GM19351 (cell line): ENCODE data around the gene URB2.
"Not testable (repeated sequence)": the region's sequence is repeated elsewhere in the genome, so short reads cannot be mapped to it uniquely, and the experiment has no call there.

Experiments used
- ATAC-seq: cut with Tn5 transposase; IDR thresholded peaks from one replicate; pipeline ENCODE4 v1.9.1; 2021; ENCODE audit warnings: mild to moderate bottlenecking, moderate library complexity; ENCODE audit not compliant: unreplicated experiment

The URB2 gene

DNA sequence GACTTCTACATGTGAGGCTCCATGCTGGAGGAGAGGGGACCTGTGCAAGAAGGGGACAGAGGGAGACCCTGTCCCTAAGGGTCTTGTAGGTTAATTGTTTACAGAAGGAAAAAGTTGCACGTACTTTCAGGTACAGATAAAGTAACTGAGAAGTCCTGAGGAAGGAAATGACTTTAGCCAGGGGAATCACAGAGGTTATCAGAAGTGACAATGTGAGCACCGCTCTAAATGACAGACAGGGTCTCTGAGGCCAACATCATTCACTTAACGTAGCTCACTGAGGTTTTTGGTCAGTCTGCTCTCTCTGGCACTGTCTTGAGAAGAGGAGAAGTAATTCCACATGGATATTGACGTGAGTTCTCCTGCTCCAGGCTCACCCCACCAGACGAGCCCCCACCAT lies 12.1 kb upstream of the URB2 start:
- no peak for ATAC-seq

- ATAC-seq = no peak
Measured at GRCh38 chr1:229614701-229615100, 11.3 kb upstream of the URB2 start.

DNA sequence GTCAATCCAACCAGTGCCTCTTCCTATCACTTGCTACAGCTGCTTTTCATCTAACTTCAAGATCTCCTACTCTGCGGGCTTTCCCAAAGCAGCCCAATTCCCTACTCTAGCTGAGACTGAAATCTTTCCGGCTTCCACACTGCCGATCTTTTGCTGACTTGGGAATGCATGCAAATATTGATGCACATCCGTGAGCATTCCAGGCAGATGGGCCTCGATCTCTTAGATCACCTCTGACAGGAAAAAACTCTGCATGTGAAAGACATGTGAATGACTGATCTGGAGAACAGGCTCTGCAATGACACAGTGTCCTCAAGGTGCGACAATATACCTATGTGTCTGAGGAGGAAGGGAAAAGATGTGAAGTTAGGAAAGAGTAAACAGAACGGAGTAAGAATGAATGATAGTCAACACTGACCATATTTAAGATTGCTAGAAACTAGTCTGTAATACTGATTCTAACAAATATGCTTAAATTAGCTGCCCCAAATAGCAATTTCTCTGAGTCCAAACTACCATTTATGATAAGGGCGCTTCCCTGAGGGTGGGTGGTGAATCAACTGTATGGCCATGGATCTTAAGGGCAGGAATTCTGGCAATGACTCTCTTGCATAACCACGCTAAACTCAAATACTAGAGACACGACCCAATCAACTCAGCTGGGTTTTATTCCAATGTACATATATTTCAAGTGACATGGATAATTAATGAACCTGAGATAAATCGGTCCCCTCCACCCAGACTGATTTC lies 8.5 kb upstream of the URB2 start:
- no peak for ATAC-seq

GRCh38 chr1:229619002-229619401 lies 7.0 kb upstream of the URB2 start:
- no peak for ATAC-seq

DNA sequence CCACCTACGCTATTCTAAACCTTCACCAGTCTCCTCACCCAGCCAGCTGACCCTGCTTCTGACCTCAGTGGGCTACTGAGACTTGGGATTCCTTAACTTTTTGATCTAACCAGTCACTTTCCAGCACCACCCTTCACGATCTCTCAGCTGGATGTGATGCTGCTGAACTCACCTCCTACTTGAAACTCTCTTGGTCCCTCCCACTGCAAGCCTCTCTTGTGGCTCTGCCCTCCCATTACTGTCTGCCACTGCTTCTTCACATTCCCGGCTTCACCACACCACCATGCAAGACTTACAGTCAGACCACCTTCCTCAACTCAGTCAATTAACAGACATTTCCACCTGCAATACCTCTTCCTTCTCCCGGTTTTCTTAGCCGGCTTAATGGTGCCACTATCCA lies 6.4 kb upstream of the URB2 start:
- no peak for ATAC-seq

- ATAC-seq = no peak
Measured at GRCh38 chr1:229620876-229621275, 5.2 kb upstream of the URB2 start.

DNA sequence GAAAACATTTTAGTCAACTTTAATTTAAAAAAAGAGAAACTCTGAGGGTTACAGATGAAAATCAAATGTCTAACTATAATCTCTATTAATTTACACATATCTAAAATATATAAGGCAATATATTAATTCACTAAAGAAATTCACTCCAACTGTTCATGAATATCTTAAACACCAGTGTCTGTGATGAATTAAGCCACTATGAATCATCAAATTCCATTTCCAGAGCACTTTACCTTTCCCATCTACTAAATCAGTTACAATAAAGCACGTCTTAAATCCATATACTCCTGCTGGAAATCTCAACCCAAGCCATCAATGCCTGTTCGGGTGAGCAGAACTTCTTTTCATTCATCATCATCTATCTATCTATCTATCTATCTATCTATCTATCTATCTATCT lies 4.4 kb upstream of the URB2 start:
- no peak for ATAC-seq

GRCh38 chr1:229622641-229623120 lies 3.4 kb upstream of the URB2 start:
- ATAC-seq = not testable (repeated sequence)

- ATAC-seq = no peak
Measured at GRCh38 chr1:229623225-229623624, 2.8 kb upstream of the URB2 start.

DNA sequence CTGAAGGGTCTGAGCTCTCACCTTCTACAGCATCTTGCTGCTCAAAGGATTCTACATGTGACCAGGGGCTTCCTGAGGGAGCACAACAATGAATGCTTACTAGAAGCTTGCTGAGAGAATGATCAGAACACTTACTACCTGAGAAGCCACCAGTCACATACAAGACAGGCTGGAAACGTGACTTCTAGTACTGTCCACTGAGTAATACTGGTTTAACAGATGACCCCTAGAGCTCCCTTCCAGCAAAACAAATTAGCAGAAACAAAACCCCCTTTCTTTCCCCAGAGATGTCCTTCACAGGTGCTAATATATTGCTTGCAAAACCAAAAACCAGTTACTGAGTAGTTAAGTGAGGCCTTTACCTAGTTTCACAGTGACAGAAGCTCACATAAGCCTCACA lies 2.2 kb upstream of the URB2 start:
- ATAC-seq = no peak

DNA sequence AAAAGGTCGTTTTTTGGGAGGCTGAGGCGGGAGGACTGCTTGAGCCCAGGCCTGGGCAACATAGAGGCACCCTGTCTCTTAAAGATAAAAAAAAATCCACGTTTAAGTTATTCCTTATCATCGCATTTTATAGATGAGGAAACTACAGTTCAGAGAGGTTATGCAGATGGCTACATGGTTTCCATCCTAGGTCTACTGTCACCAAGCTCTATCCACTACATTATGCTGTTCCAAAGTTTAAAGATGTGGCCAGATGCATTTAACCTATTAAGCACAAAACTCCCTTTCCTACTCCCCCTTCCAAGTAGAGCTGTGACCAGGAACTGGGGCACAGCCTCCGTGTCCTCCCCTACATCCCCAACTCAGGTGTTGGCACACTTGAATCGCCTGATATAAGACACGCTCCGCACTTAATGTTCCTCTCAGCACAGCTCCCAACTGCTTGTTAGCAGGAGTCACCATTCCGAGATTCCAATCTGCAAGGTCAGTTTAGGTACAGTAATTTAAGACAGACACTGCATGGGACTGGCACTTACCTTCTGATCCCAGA lies 1.5 kb upstream of the URB2 start:
- ATAC-seq = no peak

- peak; percentile 33 for ATAC-seq
Measured at GRCh38 chr1:229625071-229625914, 754 bp upstream of the URB2 start.

DNA sequence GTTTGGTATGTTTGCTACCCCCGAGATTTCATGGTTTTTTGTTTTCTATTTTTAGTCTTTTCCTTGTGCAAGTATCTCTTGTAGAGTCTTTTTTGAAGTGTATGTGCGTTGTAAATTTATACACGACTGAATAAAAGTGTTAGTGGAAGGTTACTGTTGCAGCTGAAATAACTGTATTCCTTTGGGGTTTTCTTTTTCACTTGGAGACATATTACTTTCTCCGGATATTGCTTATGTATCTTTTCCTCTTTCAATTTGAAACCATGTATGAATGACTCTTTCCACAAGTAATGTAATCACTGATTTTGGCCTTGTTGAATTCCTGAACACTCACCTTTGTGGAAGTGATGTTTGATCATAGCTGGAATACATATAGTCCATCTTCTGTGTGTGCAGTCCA lies 956 bp downstream of the URB2 start:
- no peak for ATAC-seq

DNA sequence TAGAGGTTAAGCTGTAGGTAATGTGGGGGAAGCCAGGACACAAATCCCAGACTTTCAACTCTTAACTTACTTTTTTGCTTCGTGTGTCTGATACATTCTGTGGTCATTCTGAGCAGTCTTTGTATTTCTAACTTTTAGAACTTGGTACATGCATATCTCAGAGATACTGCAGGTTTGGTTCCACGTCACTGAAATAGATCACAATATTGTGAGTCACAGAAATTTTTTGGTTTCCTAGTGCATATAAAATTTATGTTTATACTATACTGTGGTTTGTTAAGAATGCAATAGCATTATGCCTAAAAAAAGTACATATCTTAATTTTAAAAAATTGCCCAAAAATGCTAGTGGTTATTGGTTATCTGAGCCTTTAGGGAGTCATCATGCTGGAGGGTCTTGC lies 3.2 kb downstream of the URB2 start:
- ATAC-seq = no peak

DNA sequence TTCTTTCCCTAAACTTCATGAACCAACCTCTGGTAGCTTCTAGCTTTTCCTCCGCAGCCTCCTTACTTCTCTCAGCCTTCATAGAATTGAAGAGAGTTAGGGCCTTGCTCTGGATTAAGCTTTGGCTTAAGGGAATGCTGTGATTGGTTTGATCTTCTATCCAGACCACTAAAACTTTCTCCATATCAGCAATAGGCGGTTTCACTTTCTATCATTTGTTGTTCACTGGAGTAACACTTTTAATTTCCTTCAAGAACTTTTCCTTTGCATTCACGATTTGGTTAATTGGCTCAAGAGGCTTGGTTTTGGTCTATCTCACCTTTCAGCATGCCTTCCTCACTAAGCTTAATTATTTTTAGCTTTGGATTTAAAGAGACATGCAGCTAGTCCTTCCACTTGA lies 5.1 kb downstream of the URB2 start:
- no peak for ATAC-seq

GRCh38 chr1:229631966-229632365 lies 5.9 kb downstream of the URB2 start:
- ATAC-seq = no peak

- no peak for ATAC-seq
Measured at GRCh38 chr1:229636042-229636441, 10.0 kb downstream of the URB2 start.

DNA sequence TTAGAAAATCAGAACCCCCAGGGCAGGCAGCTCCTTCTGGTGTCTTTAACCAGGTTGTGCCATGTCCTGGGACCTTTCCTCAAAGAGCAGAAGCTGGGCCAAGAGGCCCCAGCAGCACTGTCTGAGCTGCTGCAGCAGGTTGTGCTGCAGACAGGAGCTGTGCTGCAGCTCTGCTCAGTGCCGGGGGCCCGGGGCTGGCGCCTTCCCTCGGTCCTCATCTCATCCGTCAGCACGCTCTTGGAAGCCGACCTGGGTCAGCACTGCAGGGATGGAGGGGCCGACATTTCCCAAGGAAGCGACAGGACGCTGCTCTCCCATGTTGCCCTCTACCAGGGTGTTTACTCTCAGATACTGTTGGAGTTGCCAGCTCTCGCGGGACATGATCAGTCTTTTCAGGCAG lies 11.7 kb downstream of the URB2 start:
- ATAC-seq = no peak

- no peak for ATAC-seq
Measured at GRCh38 chr1:229640455-229640854, 14.4 kb downstream of the URB2 start.

GRCh38 chr1:229641306-229641705 lies 15.3 kb downstream of the URB2 start:
- no peak for ATAC-seq

DNA sequence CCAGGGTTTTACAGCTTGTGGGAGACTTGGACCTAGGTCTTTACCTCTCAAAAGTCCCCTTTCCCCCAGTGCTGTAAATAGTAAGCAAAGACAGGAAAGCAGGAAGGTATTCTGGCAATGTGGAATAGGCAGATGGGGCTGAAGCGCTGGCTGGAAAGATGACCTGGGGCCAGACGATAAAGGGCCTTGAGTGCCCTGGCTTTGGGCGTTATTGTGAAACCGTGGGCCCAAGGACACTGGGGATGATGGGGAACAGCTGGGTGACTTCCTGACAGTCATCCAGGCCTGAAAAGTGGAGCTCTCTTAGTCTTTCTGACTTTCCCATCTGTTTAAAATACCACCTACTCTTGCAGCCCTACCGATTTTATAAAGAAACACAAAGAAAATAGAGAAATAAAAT lies 16.3 kb downstream of the URB2 start:
- ATAC-seq = no peak

DNA sequence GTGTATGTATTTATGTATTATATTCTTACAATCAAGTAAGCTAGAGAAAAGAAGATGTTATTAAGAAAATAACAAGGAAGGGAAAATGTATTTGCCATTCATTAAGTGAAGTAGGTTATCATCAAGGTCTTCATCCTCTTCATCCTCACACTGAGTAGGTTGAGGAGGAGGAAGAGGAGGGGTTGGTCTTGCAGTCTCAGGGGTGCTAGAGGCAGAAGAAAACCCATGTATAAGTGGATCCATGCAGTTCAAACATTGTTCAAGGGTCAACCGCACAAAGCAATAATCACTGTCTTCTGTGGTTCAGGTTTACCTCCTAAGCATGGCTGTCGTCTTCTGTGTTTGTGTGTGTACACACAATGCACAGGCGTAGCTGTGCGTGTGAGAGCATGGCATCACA lies 16.9 kb downstream of the URB2 start:
- ATAC-seq = no peak
